Parathyroid adenoma (tissue), 2 donors: ENCODE data around the gene RPGRIP1.
"Not testable (repeated sequence)": the region's sequence is repeated elsewhere in the genome, so short reads cannot be mapped to it uniquely, and the experiment has no call there.

ENCODE experiments used
- H2AFZ ChIP-seq: fragments of 300-600 bp; sonication (generic); one replicate; pipeline ENCODE4 v1.7.0; 2017; ENCODE audit warnings: antibody characterized with exemption, mild to moderate bottlenecking
- H3K27ac ChIP-seq: fragments of 300-600 bp; sonication (generic); one replicate; pipeline ENCODE4 v1.7.0; 2017
- H3K27me3 ChIP-seq: fragments of 300-600 bp; sonication (generic); one replicate; pipeline ENCODE4 v1.7.0; 2017; ENCODE audit warnings: low read length; ENCODE audit not compliant: control insufficient read depth, insufficient read depth
- H3K36me3 ChIP-seq: fragments of 300-600 bp; sonication (generic); one replicate; pipeline ENCODE4 v1.7.0; 2017; ENCODE audit warnings: low read length; ENCODE audit not compliant: control insufficient read depth, insufficient read depth
- H3K4me1 ChIP-seq: fragments of 300-600 bp; sonication (generic); one replicate; pipeline ENCODE4 v1.7.0; 2017; ENCODE audit warnings: control low read depth
- H3K4me2 ChIP-seq: fragments of 300-600 bp; sonication (generic); one replicate; pipeline ENCODE4 v1.7.0; 2017; ENCODE audit warnings: low read length
- H3K4me3 ChIP-seq: fragments of 300-600 bp; sonication (generic); one replicate; pipeline ENCODE4 v1.7.0; 2017; ENCODE audit warnings: low read depth, low read length
- H3K79me2 ChIP-seq: fragments of 300-600 bp; sonication (generic); one replicate; pipeline ENCODE4 v1.7.0; 2017; ENCODE audit warnings: control low read depth
- H3K9ac ChIP-seq: fragments of 300-600 bp; sonication (generic); one replicate; pipeline ENCODE4 v1.7.0; 2017; ENCODE audit warnings: mild to moderate bottlenecking
- H3K9me3 ChIP-seq: fragments of 300-600 bp; sonication (generic); one replicate; pipeline ENCODE4 v1.7.0; 2017; ENCODE audit warnings: low read length; ENCODE audit not compliant: control insufficient read depth
- TF ChIP-seq, protein P1 (sequence below): fragments of 300-600 bp; sonication (generic); IDR thresholded peaks from one replicate; pipeline ENCODE4 v1.7.0; 2017; ENCODE audit warnings: antibody characterized with exemption, mild to moderate bottlenecking
- donor health status: primary hyperparathyroidism.

Gene RPGRIP1

DNA sequence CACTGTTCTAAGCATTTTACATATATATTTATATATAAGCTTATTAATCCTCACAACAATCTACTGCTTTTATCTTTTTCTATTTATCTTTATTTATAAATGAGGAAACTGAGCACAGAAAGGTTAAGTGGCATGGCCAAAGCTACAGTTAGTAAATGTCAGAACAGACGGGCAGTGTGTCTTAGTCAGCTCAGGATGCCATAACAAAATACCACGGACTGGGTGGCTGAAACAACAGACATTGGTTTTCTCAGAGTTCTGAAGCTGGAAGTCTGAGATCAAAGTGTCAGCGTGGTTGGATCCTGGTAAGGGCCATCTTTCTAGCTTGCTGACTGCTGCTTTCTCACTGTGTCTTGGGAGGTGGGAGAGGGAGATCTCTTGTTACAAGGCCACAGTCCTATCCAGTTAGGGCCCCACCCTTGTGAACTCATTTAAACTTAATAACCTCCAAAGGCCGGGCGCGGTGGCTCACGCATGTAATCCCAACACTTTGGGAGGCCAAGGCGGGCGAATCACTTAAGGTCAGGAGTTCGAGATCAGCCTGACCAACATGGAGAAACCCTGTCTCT, 19.8 kb downstream of the RPGRIP1 start:
- no peaks in the 10 kb centered on the region for H3K9me3 ChIP-seq
- TF ChIP-seq, protein P1, sequence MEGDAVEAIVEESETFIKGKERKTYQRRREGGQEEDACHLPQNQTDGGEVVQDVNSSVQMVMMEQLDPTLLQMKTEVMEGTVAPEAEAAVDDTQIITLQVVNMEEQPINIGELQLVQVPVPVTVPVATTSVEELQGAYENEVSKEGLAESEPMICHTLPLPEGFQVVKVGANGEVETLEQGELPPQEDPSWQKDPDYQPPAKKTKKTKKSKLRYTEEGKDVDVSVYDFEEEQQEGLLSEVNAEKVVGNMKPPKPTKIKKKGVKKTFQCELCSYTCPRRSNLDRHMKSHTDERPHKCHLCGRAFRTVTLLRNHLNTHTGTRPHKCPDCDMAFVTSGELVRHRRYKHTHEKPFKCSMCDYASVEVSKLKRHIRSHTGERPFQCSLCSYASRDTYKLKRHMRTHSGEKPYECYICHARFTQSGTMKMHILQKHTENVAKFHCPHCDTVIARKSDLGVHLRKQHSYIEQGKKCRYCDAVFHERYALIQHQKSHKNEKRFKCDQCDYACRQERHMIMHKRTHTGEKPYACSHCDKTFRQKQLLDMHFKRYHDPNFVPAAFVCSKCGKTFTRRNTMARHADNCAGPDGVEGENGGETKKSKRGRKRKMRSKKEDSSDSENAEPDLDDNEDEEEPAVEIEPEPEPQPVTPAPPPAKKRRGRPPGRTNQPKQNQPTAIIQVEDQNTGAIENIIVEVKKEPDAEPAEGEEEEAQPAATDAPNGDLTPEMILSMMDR, result no peak
- H3K4me3 ChIP-seq, result no peak overlapping the region
- H3K9ac ChIP-seq, result no peak overlapping the region
- no peak overlapping the region for H3K4me2 ChIP-seq
- H3K79me2 ChIP-seq, result no peaks in the 10 kb centered on the region
- H3K36me3 ChIP-seq, result no peaks in the 10 kb centered on the region
- H3K27ac ChIP-seq, result no peak overlapping the region
- H3K4me1 ChIP-seq, result no peaks in the 10 kb centered on the region
- H3K27me3 ChIP-seq, result no peaks in the 10 kb centered on the region
- H2AFZ ChIP-seq, result no peak overlapping the region

DNA sequence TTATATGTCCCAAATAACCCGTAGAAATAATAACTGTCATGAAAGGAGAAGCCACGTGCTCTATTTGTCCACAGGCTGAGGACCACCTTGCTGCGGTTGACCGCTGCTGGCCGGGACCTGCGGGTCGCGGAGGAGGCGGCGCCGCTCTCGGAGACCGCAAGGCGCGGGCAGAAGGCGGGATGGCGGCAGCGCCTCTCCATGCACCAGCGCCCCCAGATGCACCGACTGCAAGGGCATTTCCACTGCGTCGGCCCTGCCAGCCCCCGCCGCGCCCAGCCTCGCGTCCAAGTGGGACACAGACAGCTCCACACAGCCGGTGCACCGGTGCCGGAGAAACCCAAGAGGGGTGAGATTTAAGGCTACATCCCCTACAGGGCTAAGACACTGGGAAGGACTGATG, 21.0 kb downstream of the RPGRIP1 start:
- no peak overlapping the region for H3K4me3 ChIP-seq
- no peak overlapping the region for H3K9ac ChIP-seq
- H3K36me3 ChIP-seq, result no peaks in the 10 kb centered on the region
- H3K4me1 ChIP-seq, result no peaks in the 10 kb centered on the region
- TF ChIP-seq, protein P1, result no peak
- H3K4me2 ChIP-seq, result peak overlapping the region; percentile 54
- H3K27ac ChIP-seq, result no peak overlapping the region
- H2AFZ ChIP-seq, result peak overlapping the region; percentile 80
- no peaks in the 10 kb centered on the region for H3K27me3 ChIP-seq
- no peaks in the 10 kb centered on the region for H3K79me2 ChIP-seq
- H3K9me3 ChIP-seq, result no peaks in the 10 kb centered on the region

DNA sequence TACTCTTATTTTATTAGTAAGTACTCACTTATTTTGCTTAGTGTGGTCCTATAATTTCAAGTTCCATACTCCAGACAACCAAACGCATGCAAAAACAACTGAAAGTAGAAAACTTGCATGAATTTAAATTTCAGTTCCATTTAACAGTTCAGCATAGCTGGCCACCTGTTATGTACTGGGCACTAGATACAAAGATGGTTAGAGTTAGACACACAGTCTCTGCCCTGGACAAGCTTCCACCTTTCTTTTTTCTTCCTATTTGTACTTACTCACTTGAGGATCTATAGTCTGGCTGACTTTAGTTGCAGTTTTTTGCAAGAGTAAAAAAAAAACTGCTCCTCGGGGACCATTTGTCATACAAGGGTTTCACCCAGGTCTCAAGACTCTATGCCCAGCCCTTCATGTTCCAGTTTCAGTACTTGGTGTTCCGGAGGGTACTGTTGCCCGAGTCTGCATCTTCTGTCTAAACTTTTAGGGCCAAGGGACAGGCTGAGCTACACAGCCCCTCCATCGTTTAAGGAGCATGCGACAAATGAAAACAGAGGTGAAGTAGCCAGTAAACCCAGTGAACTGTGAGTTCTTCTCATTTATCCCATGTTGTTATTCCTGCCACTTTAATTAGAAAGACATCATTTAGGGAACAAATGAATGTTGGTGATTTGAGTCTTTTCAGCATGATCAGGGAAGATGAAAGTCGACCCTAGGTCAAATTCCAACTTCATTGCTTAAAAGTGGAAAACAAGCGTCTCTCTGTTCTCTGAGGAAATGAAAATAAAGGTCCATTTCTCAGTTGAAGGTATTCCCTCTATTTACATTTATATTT, 22.3 kb downstream of the RPGRIP1 start:
- Histone ChIP-seq H3K27ac (no peak overlapping the region), H3K4me3 (no peak overlapping the region), H3K79me2 (no peaks in the 10 kb centered on the region), H2AFZ (no peak overlapping the region), H3K27me3 (no peaks in the 10 kb centered on the region), H3K9ac (no peak overlapping the region), H3K9me3 (no peaks in the 10 kb centered on the region), H3K4me2 (no peak overlapping the region), H3K4me1 (no peaks in the 10 kb centered on the region), H3K36me3 (no peaks in the 10 kb centered on the region)
- TF ChIP-seq, protein P1, result no peak

DNA sequence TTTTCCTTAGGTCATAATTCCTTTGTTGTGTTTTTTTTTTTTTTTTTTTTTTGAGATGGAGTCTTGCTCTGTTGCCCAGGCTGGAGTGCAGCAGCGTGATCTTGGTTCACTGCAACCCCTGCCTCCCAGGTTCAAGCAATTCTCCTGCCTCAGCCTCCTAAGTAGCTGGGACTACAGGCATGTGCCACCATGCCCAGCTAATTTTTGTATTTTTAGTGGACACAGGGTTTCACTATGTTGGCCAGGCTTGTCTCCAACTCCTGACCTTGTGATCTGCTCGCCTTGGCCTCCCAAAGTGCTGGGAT, 22.9 kb downstream of the RPGRIP1 start:
- H2AFZ ChIP-seq, H3K9ac ChIP-seq, H3K27me3 ChIP-seq, H3K9me3 ChIP-seq, H3K27ac ChIP-seq, H3K4me1 ChIP-seq, H3K4me2 ChIP-seq, H3K4me3 ChIP-seq, H3K79me2 ChIP-seq, H3K36me3 ChIP-seq: not testable (repeated sequence)

DNA sequence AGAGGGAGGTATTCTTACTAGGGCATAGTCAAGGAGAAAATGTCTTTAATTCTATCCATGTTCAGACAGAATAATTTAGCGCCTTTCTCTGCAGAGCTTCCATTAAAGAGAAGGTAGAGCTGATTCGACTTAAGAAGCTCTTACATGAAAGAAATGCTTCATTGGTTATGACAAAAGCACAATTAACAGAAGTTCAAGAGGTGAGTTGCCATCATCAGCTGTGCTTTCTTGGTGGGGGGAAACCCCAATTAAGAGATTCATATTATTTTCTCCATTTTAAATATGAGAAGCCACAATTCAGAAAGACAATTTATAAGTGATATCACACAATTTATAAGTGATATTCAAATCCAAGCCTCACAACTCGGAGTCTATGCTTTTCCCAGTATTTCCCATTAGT, 27.8 kb downstream of the RPGRIP1 start:
- no peaks in the 10 kb centered on the region for H3K27me3 ChIP-seq
- TF ChIP-seq, protein P1, result no peak
- H3K4me1 ChIP-seq, result no peaks in the 10 kb centered on the region
- peak overlapping the region; percentile 94 for H2AFZ ChIP-seq
- no peaks in the 10 kb centered on the region for H3K36me3 ChIP-seq
- no peak overlapping the region for H3K4me3 ChIP-seq
- no peak overlapping the region for H3K4me2 ChIP-seq
- no peaks in the 10 kb centered on the region for H3K9me3 ChIP-seq
- peak overlapping the region; percentile 74 for H3K27ac ChIP-seq
- H3K79me2 ChIP-seq, result no peaks in the 10 kb centered on the region
- no peak overlapping the region for H3K9ac ChIP-seq
